Tibial nerve (tissue), 4 donors: ENCODE measurements around the gene BTBD6. TPM values are rescaled to one million over a fixed set of nuclear protein-coding genes. Genes with fewer than 3 reads are reported as not detected.

ENCODE experiments used
- DNase-seq, 2 donors: peaks; one replicate each; pipeline ENCODE4 v3.0.0-alpha.2; 2019; ENCODE audit warnings: low spot score in 2 of 2
- H3K27ac ChIP-seq, 4 donors: fragments of 200-600 bp; sonication (generic) in 3 of 4; one replicate each; pipeline ENCODE4 v1.5.1; 2017 to 2019; ENCODE audit warnings: mild to moderate bottlenecking in 1 of 4
- H3K27me3 ChIP-seq, 2 donors: fragments of 200-600 bp; sonication (generic) in 1 of 2; one replicate each; pipeline versions ENCODE4 v1.5.1 to v1.6.0; 2017 to 2019
- H3K36me3 ChIP-seq, 3 donors: fragments of 200-600 bp; sonication (generic); one replicate each; pipeline ENCODE4 v1.5.1; 2018 to 2019
- H3K4me1 ChIP-seq, 4 donors: fragments of 200-600 bp; sonication (generic) in 3 of 4; one replicate each; pipeline ENCODE4 v1.5.1; 2017 to 2019
- H3K4me3 ChIP-seq, 4 donors: fragments of 200-600 bp; sonication (generic) in 3 of 4; one replicate each; pipeline ENCODE4 v1.5.1; 2017 to 2019; ENCODE audit warnings: mild to moderate bottlenecking in 1 of 4, moderate library complexity in 1 of 4
- H3K9me3 ChIP-seq, 4 donors: fragments of 200-600 bp; sonication (generic) in 3 of 4; one replicate each; pipeline ENCODE4 v1.5.1; 2017 to 2019
- CTCF ChIP-seq, 5 experiments: fragments of 200-600 bp in 3 of 5; fragments of 450-650 bp in 2 of 5; sonication (generic) in 3 of 5; IDR thresholded peaks; one replicate each; pipeline ENCODE4 v1.5.1; 2016 to 2019; ENCODE audit warnings: antibody characterized with exemption in 5 of 5, mild to moderate bottlenecking in 3 of 5, moderate library complexity in 2 of 5
- EP300 ChIP-seq, 2 donors: sonication (generic); formaldehyde crosslinking; IDR thresholded peaks; one replicate each; pipeline ENCODE4 v1.6.1; 2017; ENCODE audit warnings: antibody characterized with exemption in 2 of 2, mild to moderate bottlenecking in 1 of 2
- POLR2A ChIP-seq, 2 donors: fragments of 450-650 bp; IDR thresholded peaks; one replicate each; pipeline ENCODE4 v1.6.1; 2017; ENCODE audit warnings: antibody characterized with exemption in 2 of 2, mild to moderate bottlenecking in 2 of 2, moderate library complexity in 2 of 2
- WGBS, 2 donors: methylation state at CpG; one replicate each; pipeline ENCODE4 v1.1.5; 2018; 5-methylcytosine and 5-hydroxymethylcytosine counted together
- total RNA-seq, 4 donors: library from RNA; depleted of rRNA; stranded (reverse); fragments of >200 nt; gene quantifications; one replicate each; pipeline ENCODE4 v1.1.0, GENCODE V29; 2016

The BTBD6 gene
- total RNA-seq, 4 donors from 2014 or later, result 53.7 to 61.2 (median 53.9) TPM

GRCh38 chr14:105268736-105269354, 20.5 kb downstream of the BTBD6 start:
- Histone ChIP-seq H3K27ac (peak overlapping the region in 1 of 4 donors; percentile 2), H3K9me3 (no peaks in the 10 kb centered on the region), H3K27me3 (no peaks in the 10 kb centered on the region), H3K36me3 (peaks cover 0 to 62% (median 0%) of the 10 kb centered on the region in 3 donors), H3K4me3 (no peak overlapping the region), H3K4me1 (peaks cover 0 to 6% (median 0%) of the 10 kb centered on the region in 4 donors)
- WGBS, 2 donors, result 87 to 88% methylated on average over 18 of the region's 18 CpGs
- DNase-seq, result no peak
- TF ChIP-seq CTCF (IDR thresholded peaks at IDR 0.05) (no peak), EP300 (IDR thresholded peaks at IDR 0.05) (no peak), POLR2A (IDR thresholded peaks at IDR 0.05) (no peak)

- Histone ChIP-seq H3K27me3 (no peaks in the 10 kb centered on the region), H3K36me3 (peaks cover 0 to 57% (median 0%) of the 10 kb centered on the region in 3 donors), H3K4me1 (peaks cover 0 to 6% (median 0%) of the 10 kb centered on the region in 4 donors), H3K27ac (no peak overlapping the region), H3K4me3 (no peak overlapping the region), H3K9me3 (no peaks in the 10 kb centered on the region)
- no peak for DNase-seq
- TF ChIP-seq EP300 (IDR thresholded peaks at IDR 0.05) (no peak), POLR2A (IDR thresholded peaks at IDR 0.05) (no peak), CTCF (IDR thresholded peaks at IDR 0.05) (no peak)
- 88 to 89% methylated on average over 8 to 10 of the region's 11 CpGs for WGBS, 2 donors
These were observed 21.1 kb downstream of the BTBD6 start for GRCh38 chr14:105269405-105269804.

- Histone ChIP-seq H3K36me3 (peaks cover 0 to 49% (median 0%) of the 10 kb centered on the region in 3 donors), H3K4me3 (no peak overlapping the region), H3K4me1 (peaks cover 0 to 17% (median 0%) of the 10 kb centered on the region in 4 donors), H3K27me3 (no peaks in the 10 kb centered on the region), H3K27ac (no peak overlapping the region), H3K9me3 (no peaks in the 10 kb centered on the region)
- TF ChIP-seq CTCF (IDR thresholded peaks at IDR 0.05) (no peak), POLR2A (IDR thresholded peaks at IDR 0.05) (no peak), EP300 (IDR thresholded peaks at IDR 0.05) (no peak)
- DNase-seq, result no peak
- 83 to 85% methylated on average over 17 to 19 of the region's 22 CpGs for WGBS, 2 donors
These were observed 23.0 kb downstream of the BTBD6 start for GRCh38 chr14:105271224-105271890.

GRCh38 chr14:105272623-105273022, 24.3 kb downstream of the BTBD6 start:
- H3K9me3 ChIP-seq, result no peaks in the 10 kb centered on the region
- peaks cover 0 to 37% (median 0%) of the 10 kb centered on the region in 3 donors for H3K36me3 ChIP-seq
- TF ChIP-seq EP300 (IDR thresholded peaks at IDR 0.05) (no peak), POLR2A (IDR thresholded peaks at IDR 0.05) (no peak), CTCF (IDR thresholded peaks at IDR 0.05) (no peak)
- H3K4me1 ChIP-seq, result peaks cover 0 to 20% (median 0%) of the 10 kb centered on the region in 4 donors
- 86 to 91% methylated on average over 15 of the region's 15 CpGs for WGBS, 2 donors
- no peak overlapping the region for H3K4me3 ChIP-seq
- no peak for DNase-seq
- H3K27me3 ChIP-seq, result no peaks in the 10 kb centered on the region
- H3K27ac ChIP-seq, result no peak overlapping the region

- no peak overlapping the region for H3K27ac ChIP-seq
- no peak for DNase-seq
These were observed 24.7 kb downstream of the BTBD6 start for GRCh38 chr14:105273062-105273461.

More at GRCh38 chr14:105273062-105273461, 24.7 kb downstream of the BTBD6 start:
- no peaks in the 10 kb centered on the region for H3K9me3 ChIP-seq
- no peak overlapping the region for H3K4me3 ChIP-seq
- no peak for TF ChIP-seq EP300 (IDR thresholded peaks at IDR 0.05)
- TF ChIP-seq CTCF (IDR thresholded peaks at IDR 0.05), result no peak
- no peak for TF ChIP-seq POLR2A (IDR thresholded peaks at IDR 0.05)
- H3K27me3 ChIP-seq, result no peaks in the 10 kb centered on the region
- WGBS, 2 donors, result 85% methylated on average over 12 of the region's 12 CpGs
- peaks cover 0 to 32% (median 0%) of the 10 kb centered on the region in 3 donors for H3K36me3 ChIP-seq
- peaks cover 0 to 20% (median 0%) of the 10 kb centered on the region in 4 donors for H3K4me1 ChIP-seq
